GM11168 (cell line): ENCODE results near the gene CFAP97D2.
"Not testable (repeated sequence)": the region's sequence is repeated elsewhere in the genome, so short reads cannot be mapped to it uniquely, and the experiment has no call there.

ENCODE experiments used
- in situ Hi-C: fragments of 300-500 bp; cut with MboI; formaldehyde crosslinking; loops from one replicate; pipeline ENCODE4 v1.12.0; 2022; ENCODE audit warnings: low sequenced_read_pairs; ENCODE audit not compliant: unreplicated experiment

Gene CFAP97D2

DNA sequence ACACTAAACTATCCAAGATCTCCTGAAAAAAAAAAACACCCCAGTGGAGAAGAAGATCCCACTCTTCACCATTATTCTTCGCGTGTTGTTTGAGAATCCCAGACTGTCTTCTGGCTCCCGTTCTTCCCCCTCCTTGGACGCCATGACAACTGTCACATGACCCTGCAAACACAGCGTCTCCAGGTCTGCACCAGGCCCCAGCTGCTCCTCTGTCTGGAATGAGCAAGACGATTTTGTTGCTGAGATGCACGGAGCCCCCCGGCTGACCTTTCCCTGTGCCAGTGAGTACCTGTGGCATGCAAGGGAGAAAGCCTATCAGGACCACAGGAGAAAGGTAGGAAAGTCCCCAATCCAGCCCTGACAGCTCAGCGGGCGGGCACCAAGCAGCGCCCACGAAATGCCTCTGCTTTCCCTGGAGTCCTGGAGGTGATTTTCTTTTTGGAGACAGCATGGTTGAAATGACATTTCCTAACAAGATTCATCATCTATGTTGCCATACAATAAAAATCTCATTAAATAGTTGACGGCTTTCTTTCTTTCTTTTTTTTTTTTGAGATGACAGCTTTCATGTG, at the start of gene CFAP97D2:
Gene CFAP97D2 (plus strand): TSS at position 171 of the 572 bp plus-strand sequence. CDS start 74 bp downstream, at position 245.
- in situ Hi-C loops = no loop called here

DNA sequence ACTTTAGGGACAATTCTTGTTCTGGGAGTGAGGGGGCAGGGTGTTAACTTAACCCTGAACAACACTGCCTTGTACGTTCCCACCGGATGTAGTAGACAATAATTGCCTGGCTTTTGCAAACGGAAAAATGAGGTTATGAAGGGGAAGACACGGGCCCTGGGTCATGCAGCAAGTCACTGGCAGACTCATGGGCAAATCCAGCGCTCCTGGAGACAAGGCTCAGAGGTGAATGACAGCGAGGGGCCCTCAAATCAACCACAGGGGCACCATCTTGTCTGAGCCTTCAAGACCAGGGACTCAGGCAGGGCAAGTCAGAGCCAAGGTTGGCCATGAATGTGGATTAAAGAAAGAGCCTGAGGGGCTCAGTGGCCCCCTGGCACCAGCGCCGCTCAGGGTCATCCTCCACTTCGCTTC, 49.4 kb upstream of the CFAP97D2 start:
- in situ Hi-C loops = no loop called here

DNA sequence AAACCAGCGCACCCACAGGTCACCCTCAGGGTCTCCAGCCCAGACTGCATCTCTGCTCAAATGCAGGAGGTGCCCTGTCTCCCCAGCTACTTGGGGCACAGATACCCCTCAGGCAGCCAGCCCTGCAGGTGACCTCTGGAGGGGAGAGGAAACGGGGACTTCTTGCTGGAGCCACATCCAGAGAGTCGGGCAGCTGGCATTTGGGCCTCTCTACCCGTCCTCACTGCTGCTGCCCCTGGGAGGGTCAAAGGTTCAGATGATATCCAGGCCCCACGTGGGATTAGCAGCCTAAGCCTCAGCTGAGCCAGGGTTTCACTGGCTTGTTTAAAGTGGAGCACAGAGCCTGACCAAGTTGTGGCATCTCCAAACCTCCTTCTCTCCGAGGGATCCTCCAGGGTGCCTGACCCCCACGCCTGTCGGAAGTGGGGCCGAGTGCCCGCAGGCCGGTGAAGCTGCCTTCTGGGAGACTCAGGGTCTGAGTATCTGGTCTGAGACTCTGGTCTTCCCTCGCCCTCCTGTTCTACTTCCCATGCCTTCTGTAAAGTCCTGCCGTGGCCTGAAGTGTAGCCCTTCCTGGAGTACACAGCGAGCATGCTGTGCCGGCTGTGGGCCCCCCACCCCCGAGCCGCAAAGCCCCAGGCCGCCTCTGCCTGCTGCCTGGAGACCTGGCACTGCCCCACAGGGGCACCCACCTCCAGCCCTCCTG, 48.8 kb upstream of the CFAP97D2 start:
- in situ Hi-C loops = no loop called here

- in situ Hi-C loops = no loop called here
Measured at GRCh38 chr13:114130837-114131582, 48.0 kb upstream of the CFAP97D2 start.

DNA sequence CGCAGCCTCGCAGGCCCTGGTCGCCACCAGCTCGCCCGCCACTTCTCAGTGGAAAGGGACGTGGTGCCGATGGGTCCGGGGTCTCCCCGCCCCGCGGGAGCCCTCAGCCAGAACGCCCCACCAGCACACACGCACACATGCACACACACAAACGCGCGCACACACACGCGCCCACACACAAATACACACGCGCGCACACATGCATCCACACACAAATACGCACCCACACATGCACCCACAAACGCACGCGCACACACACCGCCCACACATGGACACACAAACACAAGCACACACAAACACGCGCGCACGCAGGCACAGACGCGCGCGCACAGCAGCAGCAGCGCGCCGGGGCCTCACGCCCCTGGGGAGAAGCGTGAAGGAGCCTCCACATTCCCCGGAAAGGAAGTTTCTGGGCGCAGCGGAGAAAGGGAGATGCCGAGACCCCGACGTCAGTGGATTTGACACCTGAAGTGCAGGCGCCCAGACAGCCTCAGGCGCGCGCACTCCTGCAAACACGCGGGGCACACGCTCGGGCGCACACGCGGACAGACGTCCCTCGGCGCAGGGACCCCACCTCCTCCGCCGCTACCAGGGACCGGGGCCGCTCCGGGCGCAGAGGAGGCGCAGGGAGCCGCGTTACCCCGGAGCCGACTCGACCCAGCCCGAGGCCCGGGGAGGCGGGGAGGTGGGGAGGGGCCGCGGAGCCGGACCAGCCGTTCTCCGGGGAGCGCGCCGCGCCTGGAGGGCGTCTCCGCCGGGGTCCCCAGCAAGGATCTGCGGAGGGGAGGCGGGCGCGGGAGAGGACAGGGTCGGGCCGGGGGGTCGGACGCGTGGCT, 47.3 kb upstream of the CFAP97D2 start:
- in situ Hi-C loops = no loop called here

DNA sequence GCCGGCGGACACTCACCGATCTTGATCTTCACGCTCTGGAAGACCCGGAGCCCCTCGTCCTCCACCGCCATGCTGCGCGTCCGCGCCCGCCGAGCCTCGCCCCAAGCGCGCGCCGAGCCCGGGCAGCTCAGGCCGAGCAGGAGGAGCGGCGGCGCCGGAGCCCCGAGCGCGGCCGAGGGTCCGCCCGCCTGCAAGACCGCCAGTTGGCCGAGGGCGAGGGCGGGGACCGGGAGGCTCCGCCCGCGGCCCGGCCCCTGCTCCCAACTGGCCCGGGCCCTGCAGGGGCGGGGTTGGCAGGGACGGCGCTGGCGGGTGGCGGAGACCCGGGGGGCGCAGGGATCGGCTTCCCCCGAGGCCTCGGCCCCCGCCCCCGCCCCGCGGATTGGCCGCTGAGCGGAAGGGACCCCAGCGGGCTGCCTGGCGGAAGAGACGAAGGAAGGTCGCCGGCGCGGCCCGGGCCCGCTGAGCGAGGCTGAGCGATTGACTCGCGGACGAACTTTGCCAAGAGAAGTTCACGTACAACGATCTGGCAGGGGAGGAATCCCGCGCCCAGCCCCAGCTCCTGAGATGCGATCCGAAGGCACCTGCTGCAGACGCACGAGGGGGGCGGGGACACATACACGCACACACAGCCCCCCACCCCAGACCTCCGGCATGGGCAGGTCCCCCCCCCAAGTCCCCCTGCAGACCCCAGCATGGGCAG, 46.5 kb upstream of the CFAP97D2 start, which contains the start of gene RASA3:
Gene RASA3 (minus strand): TSS at position 205 of the 703 bp plus-strand sequence. CDS start 134 bp downstream, at position 71.
- in situ Hi-C loops = no loop called here

DNA sequence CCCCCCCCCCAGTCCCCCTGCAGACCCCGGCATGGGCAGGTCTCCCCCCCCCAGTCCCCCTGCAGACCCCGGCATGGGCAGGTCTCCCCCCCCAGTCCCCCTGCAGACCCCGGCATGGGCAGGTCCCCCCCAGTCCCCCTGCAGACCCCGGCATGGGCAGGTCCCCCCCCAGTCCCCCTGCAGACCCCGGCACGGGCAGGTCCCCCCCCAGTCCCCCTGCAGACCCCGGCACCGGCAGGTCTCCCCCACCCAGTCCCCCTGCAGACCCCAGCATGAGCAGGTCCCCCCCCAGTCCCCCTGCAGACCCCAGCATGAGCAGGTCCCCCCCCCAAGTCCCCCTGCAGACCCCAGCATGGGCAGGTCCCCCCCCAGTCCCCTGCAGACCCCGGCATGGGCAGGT, 45.9 kb upstream of the CFAP97D2 start:
- in situ Hi-C loops = not testable (repeated sequence)

- in situ Hi-C loops = not testable (repeated sequence)
Measured at GRCh38 chr13:114133552-114133951, 45.5 kb upstream of the CFAP97D2 start.

DNA sequence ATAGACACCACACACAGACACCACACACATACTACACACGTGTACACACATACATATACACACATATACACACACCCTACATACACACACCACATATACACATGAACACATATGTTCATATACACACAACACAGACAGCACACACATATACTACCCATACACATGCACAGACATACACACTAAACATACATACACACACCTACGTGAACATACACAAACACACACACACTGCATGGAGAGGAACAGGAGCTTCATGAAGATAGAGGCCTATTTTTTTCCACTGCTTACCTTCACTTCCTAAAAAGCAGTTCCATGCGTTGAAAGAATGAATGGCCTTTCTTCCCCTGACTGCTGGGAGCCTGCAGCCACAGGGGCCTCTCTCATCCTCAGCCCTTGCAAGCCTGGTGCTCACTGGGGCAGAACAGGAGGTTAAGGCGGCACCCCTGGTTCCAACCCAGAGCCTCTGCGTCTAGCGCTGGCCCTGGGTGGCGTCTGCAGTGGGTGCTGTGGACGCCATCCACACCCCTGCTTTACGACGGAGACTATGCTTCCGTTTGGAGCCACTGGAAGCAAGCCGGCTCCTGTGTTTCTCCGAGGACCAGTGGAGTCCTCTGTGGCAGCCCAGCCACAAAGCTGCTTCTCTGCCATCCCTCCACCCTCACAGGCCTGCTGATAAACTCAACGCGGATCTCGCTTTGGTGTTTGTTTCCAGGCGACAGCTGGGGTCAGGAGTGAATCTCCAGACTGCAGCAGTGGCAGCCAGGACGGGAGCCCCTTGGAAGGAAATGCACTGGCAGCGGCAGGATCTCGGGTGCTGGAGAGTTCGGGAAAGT, 44.7 kb upstream of the CFAP97D2 start:
- in situ Hi-C loops = no loop called here

DNA sequence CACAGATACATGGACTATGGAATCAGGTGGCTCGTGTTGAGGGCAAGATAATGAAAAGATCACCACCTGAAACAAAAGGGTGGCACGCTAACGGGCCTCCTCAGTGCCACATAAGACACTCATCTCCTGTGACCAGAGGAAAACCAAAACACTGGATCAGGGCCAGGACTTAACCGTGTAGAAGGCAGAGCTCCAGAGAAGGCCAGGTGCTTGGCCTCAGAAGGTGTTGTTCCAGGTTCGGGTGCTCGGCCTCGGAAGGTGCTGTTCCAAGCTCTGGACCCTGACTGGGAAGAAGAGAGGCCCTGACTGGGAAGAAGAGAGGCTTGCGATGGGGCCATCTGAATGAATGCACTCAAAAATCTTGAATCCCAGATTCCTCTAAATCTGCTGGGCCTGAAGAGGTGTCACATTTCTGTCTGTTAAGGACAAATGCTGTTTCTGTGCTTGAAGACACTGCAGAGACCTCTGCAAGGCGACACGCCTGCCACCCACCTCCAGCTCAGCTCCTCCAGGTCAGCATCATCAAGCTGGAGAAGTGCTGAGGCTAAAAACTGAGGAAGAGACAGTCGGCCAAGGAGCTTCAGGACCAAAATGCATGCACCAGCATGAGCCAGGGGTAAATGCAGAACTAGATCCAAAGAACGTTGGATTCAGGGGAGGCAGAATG, 44.0 kb upstream of the CFAP97D2 start:
- in situ Hi-C loops = no loop called here

GRCh38 chr13:114135731-114136171, 43.3 kb upstream of the CFAP97D2 start:
- in situ Hi-C loops = no loop called here

GRCh38 chr13:114136576-114136975, 42.5 kb upstream of the CFAP97D2 start:
- in situ Hi-C loops = no loop called here

- in situ Hi-C loops = no loop called here
Measured at GRCh38 chr13:114140131-114140905, 38.7 kb upstream of the CFAP97D2 start.

DNA sequence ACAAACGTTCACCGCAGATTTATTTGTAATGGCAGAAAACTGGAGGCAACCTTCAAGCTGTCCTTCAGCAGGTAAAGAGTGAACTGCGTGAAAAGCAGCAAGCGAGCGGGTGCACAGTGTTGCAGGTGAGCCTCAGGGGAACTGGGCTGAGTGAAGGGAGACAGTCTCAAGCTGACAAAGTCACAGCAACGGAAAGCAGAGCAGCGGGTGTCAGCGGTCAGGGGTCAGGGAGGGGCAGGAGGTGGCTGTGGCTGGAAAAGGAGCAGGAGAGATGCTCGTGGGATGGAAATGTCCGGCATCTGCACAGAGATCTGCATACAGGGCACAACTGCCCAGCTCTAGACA, 38.2 kb upstream of the CFAP97D2 start:
- in situ Hi-C loops = no loop called here

- in situ Hi-C loops = no loop called here
Measured at GRCh38 chr13:114141261-114141996, 37.6 kb upstream of the CFAP97D2 start.

DNA sequence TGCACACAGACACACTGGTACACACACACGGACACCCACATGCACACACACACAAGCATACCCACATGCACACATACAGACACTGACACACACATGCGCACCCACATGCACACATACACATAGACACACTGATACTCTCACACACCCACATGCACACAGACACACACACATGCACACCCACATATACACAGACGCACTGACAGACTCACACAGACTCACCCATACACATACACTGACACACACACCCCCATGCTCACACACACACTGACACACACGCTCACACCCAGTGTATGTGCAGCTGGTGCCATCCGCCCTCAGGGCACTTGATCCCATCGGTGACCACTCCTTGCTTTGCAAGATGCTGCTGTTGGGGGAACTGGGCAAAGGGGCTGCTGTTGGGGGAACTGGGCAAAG, 36.9 kb upstream of the CFAP97D2 start:
- in situ Hi-C loops = no loop called here
